Embryonic facial prominence (tissue), 1 donor: ENCODE measurements around the gene LAPTM5.

Experiments
- DNase-seq: peaks from one replicate; pipeline ENCODE4 v3.0.0-alpha.2; 2016; ENCODE audit errors: extremely low spot score

The LAPTM5 gene

GRCh38 chr1:30730346-30731108 lies 27.0 kb downstream of the LAPTM5 start:
- no peak for DNase-seq

DNA sequence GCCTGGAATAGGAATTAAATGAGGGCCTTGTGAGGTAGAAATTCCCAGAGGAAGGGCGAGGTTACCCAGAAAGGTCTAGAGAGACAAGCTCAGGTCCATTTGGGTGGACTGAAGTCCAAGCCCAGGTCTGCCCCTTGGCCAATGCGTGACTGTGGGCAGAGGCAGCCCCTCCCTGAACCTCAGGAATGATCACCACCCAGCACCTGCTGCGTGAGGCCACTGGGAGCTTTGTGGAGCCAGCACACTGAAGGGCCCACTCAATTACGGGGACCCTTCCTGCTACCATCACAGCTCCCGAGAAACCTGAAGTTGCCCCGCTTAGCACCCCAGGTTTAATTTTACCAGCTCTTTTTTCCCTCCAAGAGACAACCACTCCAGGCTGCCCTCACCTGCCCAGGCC lies 27.7 kb downstream of the LAPTM5 start:
- no peak for DNase-seq

GRCh38 chr1:30728832-30729638 lies 28.5 kb downstream of the LAPTM5 start:
- no peak for DNase-seq

DNA sequence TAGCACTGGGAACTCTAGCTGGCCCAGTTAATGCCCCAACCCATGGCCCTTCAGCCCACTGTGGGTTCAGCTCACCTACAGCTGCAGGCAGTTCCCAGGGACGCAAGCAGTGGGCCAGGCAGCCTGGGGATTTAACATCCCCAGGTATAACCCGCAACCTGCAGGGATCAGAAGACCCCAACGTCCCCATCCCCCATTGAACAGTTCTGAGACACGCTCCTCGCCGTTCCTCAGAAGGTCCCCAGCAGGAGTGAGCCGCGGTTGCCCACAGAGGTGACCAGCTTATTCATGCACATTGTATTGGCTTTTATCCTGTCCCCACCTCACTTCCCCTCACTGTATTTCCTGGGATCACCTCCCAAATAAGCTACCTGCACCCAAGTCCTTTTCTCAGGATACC lies 29.2 kb downstream of the LAPTM5 start:
- no peak for DNase-seq

DNA sequence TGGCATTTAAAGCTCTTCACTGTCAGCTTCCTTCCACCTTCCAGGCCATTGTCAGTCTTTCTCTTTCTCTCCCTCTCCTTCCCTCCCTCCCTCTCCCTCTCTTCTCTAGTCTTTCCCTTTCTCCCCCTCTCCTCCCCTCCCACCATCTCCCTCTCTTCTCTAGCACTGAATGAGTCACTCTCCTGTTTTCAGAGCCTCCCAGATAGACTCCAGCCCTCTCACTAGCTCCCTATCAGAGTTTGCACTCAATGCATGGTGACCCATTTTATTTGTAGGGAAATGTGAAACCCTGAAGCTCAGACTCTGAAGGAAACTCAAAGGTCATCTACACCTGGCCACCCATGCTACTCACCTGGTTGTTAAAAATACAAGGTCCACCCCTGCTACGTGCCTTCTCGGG lies 29.8 kb downstream of the LAPTM5 start:
- DNase-seq: no peak

DNA sequence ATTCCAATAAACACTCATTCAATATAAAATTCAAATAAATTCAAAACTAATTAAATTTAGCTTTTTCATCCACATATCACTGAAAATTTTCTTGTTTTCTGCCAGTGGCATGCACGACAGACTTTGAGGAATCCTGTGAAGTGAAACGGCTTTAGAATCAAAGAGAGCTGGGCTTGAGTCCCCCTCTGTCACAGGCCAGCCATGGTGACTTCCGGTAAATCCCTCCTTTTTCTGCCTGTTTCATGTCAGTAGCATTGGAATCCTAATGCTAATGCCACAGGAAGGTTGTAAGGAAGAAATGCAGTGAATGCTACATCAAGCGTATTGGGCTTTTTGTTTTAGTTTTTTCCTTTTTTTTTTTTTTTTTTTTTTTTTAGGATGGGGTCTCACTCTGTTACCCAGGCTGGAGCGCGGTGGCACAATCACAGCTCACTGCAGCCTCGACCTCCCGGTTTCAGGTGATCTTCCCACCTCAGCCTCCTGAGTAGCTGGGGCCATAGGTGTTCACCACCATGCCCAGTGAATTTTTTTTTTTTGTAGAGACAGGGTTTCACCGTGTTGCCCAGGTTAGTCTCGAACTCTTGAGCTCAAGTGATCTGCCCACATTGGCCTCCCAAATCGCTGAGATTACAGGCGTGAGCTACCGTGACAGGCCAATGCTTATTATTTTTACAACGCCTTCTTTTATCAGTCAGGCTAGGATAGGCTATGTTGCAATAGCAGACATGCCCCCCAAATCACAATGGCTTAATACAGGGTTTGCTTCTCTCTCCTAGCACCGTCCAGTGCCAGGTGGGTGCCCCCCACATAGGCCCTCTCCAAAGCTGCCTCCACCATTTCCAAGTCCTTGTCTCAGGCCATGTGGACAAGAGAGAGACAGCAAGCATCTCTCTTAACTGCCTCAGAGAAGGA lies 30.5 kb downstream of the LAPTM5 start:
- no peak for DNase-seq

GRCh38 chr1:30726236-30726635 lies 31.3 kb downstream of the LAPTM5 start:
- peak; percentile 33 for DNase-seq

DNA sequence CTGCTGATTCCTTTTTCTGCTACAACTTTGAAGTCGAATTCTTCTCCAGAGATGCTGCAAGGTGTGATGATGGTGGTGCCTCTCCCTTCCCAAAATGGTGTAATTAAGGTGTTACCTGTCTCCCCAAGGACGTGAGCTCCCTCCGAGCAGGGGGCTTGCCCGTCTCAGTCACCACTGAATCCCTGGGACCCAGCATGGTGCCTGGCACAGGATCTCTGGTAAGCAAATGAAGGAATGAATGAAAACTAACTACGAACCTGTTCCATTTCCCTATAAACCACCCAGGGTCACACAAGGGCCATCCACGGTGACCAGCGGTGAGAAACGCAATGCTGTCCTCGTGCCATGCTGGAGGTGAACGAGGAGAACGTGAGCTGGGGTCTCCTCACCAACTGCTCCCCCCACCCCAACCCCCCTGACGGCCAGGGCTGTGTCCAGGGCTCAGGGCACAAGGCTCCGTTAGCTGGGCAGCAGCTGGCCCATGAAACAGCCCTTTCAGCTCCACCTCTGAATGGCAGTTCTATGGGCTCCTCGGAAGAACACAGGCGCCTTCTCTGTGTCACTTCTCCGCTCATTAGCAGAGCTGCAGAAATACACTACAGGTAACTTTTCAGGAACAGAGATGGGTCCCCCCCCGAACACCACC lies 32.0 kb downstream of the LAPTM5 start:
- DNase-seq: no peak

- DNase-seq: no peak
Observed at GRCh38 chr1:30724655-30725421, 32.7 kb downstream of the LAPTM5 start.

- no peak for DNase-seq
Observed at GRCh38 chr1:30724175-30724574, 33.4 kb downstream of the LAPTM5 start.

DNA sequence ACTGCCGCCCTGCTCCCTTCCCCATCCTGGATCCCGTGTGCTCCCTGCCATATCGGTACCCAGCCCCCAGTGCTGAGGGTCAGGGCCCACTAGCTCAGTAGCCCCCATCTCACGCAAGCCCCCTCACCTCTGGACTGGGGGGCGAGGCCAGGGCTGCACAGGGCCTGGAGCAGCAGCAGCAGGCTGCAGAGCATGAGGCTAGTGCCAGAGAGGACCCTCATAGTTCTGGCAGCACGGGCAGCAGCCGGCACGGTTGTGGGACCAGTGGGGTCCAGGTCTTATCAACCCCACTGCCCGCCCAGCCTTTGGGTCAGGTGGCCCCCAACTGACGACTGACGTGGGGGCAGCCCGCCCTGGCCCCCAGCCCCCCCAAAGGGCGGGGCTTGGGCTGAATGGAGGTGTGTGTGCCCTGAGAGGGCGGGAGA lies 34.2 kb downstream of the LAPTM5 start, which contains the start of gene MATN1:
Gene MATN1, minus strand, starts transcription at position 255 of the 425 bp plus-strand sequence. Its CDS starts 34 bp downstream, at position 221.
- no peak for DNase-seq

DNA sequence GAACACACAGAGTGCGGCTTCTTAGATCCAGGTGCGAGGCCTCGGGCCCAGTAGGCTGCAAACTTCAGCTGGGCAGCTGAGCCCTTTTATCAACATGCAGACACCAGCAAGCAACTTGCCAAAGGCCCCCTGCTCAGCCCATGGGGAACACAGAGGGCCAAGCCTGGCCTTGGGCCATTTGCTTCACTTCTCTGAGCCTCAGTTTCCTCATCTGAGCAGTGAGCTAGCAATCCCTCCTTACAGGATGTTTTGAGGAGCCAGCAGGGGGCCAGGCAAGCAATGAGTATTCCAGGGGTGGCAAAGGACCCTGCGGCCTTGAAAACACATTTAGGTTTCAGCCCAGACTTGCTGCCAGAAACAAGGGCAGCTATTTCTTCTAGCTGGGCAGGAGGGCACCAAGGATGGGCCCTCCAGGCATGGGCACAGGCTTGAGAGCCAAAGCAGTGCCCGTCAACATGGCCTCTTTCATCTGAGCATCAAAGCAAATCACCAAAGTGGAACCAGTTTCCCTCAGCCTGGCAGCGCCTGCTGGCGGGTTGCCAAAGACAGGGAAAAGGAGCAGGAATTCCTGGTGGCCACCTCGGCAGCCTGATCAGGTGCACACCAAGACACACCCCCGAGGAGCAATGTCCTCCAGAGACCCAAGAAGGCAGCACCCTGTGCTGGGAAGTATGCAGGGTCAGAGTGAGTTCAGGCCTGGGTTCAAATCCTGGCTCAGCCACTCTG lies 35.6 kb downstream of the LAPTM5 start:
- DNase-seq: no peak

GRCh38 chr1:30721341-30721793 lies 36.2 kb downstream of the LAPTM5 start:
- DNase-seq: no peak

GRCh38 chr1:30720271-30721223 lies 37.0 kb downstream of the LAPTM5 start:
- no peak for DNase-seq

GRCh38 chr1:30719406-30720270 lies 37.9 kb downstream of the LAPTM5 start:
- DNase-seq: no peak

DNA sequence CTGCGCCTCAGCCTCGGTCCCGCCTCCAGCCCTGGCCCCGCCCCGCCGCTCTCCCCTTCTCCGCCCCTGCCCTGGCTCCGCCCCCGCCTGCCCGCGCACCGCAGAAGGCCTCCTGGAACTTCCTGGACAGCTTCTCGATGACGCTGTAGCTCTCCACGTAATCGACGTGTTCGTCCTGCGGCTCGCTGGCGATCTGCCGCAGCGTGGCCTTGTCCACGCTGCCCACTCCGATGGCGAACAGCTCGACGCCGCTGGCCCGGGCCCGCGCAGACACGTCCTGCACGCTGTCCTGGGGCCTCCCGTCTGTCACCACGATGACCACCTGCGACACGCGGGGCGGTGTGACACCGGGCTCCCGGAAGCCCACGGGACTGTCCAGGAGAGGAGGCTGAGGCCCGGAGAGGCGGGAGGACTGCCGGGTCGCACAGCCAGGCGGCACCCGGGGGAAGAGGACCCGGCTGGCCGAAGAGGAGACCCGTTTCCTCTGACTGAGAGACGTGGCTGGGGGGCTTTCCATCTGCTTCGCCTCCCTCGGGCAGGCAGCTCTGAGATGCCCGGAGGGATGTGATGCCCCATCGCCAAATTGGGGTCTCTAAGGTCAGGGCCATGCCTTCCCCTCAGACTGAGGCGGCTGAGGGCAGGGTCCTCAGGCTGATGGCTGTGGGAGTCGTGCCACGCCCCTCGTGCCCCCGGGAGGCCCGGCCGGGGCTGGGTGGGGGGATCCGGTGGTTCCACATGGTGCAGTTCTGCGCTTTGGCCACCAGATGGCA lies 38.8 kb downstream of the LAPTM5 start:
- DNase-seq: peak; percentile 82

DNA sequence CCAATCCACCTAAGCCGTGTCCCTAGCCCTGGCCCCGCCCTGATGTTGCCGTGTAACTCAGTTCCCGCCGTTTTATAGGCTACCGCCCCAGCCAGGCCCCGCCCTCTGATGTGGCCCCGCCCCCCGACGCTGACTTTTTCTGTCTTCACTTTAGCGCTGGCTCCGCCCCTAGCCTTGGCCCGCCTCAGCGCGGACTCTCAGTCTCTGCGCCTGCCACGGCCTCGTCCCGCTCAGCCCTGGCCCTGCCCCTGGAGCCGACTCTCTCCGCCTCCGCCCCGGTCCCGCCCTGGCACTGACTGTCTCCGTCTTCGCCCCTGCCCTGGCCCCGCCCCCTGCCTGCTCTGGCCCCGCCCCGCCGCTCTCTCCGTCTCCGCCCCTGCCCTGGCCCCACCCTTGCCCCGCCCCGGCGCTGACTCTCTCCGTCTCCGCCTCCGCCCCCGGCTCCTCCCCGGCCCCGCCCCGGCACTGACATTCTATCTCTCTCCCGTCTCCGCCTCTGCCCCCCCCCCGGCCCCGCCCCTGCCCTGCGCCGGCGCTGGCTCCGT lies 39.4 kb downstream of the LAPTM5 start:
- peak; percentile 94 for DNase-seq
